Panc1 (cell line): ENCODE measurements around the gene SYNGR4. TPM values are rescaled to one million over a fixed set of nuclear protein-coding genes. Genes with fewer than 3 reads are reported as not detected.

Source experiments
- ATAC-seq: fragments of 200-7000 bp; cut with Tn5 transposase; 2 replicates; pipeline ENCODE4 v1.9.1; 2020; ENCODE audit warnings: mild to moderate bottlenecking, moderate library complexity
- BruUV-seq: library from RNA; stranded (reverse); fragments of 400-500 nt; replicated peaks from 2 replicates; lab custom pipeline; 2021; lab: Mats Ljungman, UMichigan
- CTCF ChIA-PET: fragments of 300-600 bp; sonication (Branson Sonifier 250); formaldehyde crosslinking; loops from one replicate; lab custom pipeline; 2022; ENCODE audit warnings: antibody characterized with exemption; lab: Charles Lee
- POLR2A ChIA-PET: fragments of 300-600 bp; sonication (Branson Sonifier 250); formaldehyde crosslinking; loops from one replicate; lab custom pipeline; 2022; ENCODE audit warnings: antibody characterized with exemption; lab: Charles Lee
- DNase-seq: peaks from one replicate; pipeline ENCODE4 v3.0.0-alpha.2; 2010; ENCODE audit warnings: low read depth, low spot score
- H3K27ac ChIP-seq: 2 replicates; pipeline ENCODE4 v1.5.1; 2011; ENCODE audit warnings: mild to moderate bottlenecking, low read length, inconsistent platforms
- H3K27me3 ChIP-seq: fragments of 200-500 bp; sonication (Bioruptor generic); 2 replicates; pipeline ENCODE4 v1.6.0; 2014; ENCODE audit warnings: low read length, inconsistent platforms; ENCODE audit not compliant: control insufficient read depth, insufficient read depth
- H3K36me3 ChIP-seq: fragments of 200-500 bp; sonication (Bioruptor generic); 2 replicates; pipeline ENCODE4 v1.5.1; 2014; ENCODE audit warnings: inconsistent platforms, mild to moderate bottlenecking, low read length, moderate library complexity; ENCODE audit not compliant: control insufficient read depth, insufficient read depth
- H3K4me1 ChIP-seq: 2 replicates; pipeline ENCODE4 v1.5.1; 2011; ENCODE audit warnings: inconsistent platforms, mild to moderate bottlenecking, low read length, moderate library complexity; ENCODE audit not compliant: control insufficient read depth, insufficient read depth
- H3K4me3 ChIP-seq, 2 experiments: 2 replicates each; pipeline ENCODE4 v1.5.1; 2011 to 2012; ENCODE audit warnings: low read depth in 2 of 2, low read length in 2 of 2, mild to moderate bottlenecking in 2 of 2, inconsistent platforms in 1 of 2, moderate library complexity in 1 of 2
- H3K9me3 ChIP-seq: fragments of 200-500 bp; sonication (Bioruptor generic); 2 replicates; pipeline ENCODE4 v1.5.1; 2014; ENCODE audit warnings: low read depth, mild to moderate bottlenecking, inconsistent platforms, low read length, moderate library complexity; ENCODE audit not compliant: control insufficient read depth, insufficient read depth
- CTCF ChIP-seq: fragments of 450-650 bp; IDR thresholded peaks from 2 replicates; pipeline ENCODE4 v1.5.1; 2017; ENCODE audit warnings: mild to moderate bottlenecking
- POLR2AphosphoS5 ChIP-seq: IDR thresholded peaks from 2 replicates; pipeline ENCODE4 v1.6.1; 2012; ENCODE audit warnings: mild to moderate bottlenecking, low read depth, low read length, moderate library complexity
- REST ChIP-seq, 2 experiments: IDR thresholded peaks; 2 replicates each; pipeline ENCODE4 v1.6.1; 2011 to 2012; ENCODE audit warnings: low read depth in 2 of 2, control low read depth in 1 of 2, low read length in 1 of 2, mild to moderate bottlenecking in 1 of 2, moderate library complexity in 1 of 2; ENCODE audit not compliant: insufficient read depth in 1 of 2
- SIN3A ChIP-seq: IDR thresholded peaks from 2 replicates; pipeline ENCODE4 v1.6.1; 2012; ENCODE audit warnings: low read depth, mild to moderate bottlenecking, low read length, moderate library complexity, borderline replicate concordance; ENCODE audit not compliant: insufficient read depth
- TCF7L2 ChIP-seq: IDR thresholded peaks from 2 replicates; pipeline ENCODE4 v1.6.1; 2011; ENCODE audit warnings: mild to moderate bottlenecking, low read depth, low read length, inconsistent platforms
- in situ Hi-C: cut with HindIII; loops from 2 replicates; pipeline ENCODE4 v1.10.0; 2016; ENCODE audit warnings: low sequenced_read_pairs, low pct_unique_long_range_greater_than_20kb
- intact Hi-C: fragments of 100-400 bp; cut with micrococcal nuclease; formaldehyde crosslinking; loops from one replicate; pipeline ENCODE4 v1.10.0; 2022; ENCODE audit not compliant: unreplicated experiment
- total RNA-seq: library from RNA; stranded (reverse); gene quantifications from one replicate; pipeline ENCODE4 v1.2.1, GENCODE V29; 2021; ENCODE audit not compliant: unreplicated experiment

SYNGR4 gene
- total RNA-seq, 1 experiment from 2014 or later = 0.39 TPM

- Histone ChIP-seq H3K4me3 (no peak overlapping the region), H3K27me3 (no peaks in the 10 kb centered on the region), H3K9me3 (no peaks in the 10 kb centered on the region), H3K4me1 (no peaks in the 10 kb centered on the region), H3K27ac (no peak overlapping the region), H3K36me3 (no peaks in the 10 kb centered on the region)
- ChIA-PET CTCF (no interaction called here), POLR2A (no interaction called here)
- DNase-seq (no peak), ATAC-seq (no peak)
- TF ChIP-seq REST (IDR thresholded peaks at IDR 0.05; ENCODE audit: insufficient read depth in 1 of 2, low read depth in 2 of 2, low read length in 1 of 2) = no peak
- TF ChIP-seq CTCF = no peak
- TF ChIP-seq SIN3A = no peak
- TF ChIP-seq TCF7L2 = no peak
- no peak for TF ChIP-seq POLR2AphosphoS5
- no TSS peak for BruUV-seq
- in situ Hi-C loops = no loop called here
- intact Hi-C loops = no loop called here
Measured at GRCh38 chr19:48346191-48346590, 18.0 kb upstream of the SYNGR4 start.

DNA sequence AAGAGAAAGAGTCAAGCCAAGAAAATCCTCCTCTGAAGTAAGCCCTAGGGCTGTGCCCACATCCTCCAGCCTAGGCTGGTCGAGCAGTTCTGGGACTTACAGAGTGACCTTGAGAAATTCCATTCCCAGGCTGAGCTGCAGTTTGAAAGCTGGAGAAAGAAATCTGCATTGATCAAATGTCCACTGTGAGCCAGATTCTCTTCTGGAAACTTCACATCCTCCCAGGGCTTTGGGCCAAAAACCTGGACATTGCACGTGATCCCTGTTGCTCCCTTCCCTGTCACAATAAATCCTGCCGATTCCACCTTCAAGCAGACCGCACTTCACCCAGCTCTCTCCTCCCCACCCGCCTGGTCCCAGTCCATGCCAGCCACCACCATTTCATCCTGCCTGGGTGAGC lies 16.1 kb upstream of the SYNGR4 start:
- H3K9me3 ChIP-seq = no peaks in the 10 kb centered on the region
- ATAC-seq (no peak), DNase-seq (no peak)
- POLR2A ChIA-PET = interaction anchor here (0.6 kb wide), 1 partner anchor 15 kb away, joined by 3 read pairs; no protein-coding TSS in a partner anchor
- no TSS peak for BruUV-seq
- no peak overlapping the region for H3K27ac ChIP-seq
- in situ Hi-C loops (no loop called here), intact Hi-C loops (no loop called here)
- H3K4me1 ChIP-seq = no peaks in the 10 kb centered on the region
- no peak for TF ChIP-seq POLR2AphosphoS5
- TF ChIP-seq CTCF = no peak
- no peak for TF ChIP-seq REST (IDR thresholded peaks at IDR 0.05; ENCODE audit: insufficient read depth in 1 of 2, low read depth in 2 of 2, low read length in 1 of 2)
- TF ChIP-seq TCF7L2 = no peak
- TF ChIP-seq SIN3A = no peak
- CTCF ChIA-PET = interaction anchor here (0.6 kb wide), 1 partner anchor 63 kb away, joined by 5 read pairs; no protein-coding TSS in a partner anchor
- no peak overlapping the region for H3K4me3 ChIP-seq
- H3K27me3 ChIP-seq = no peaks in the 10 kb centered on the region
- H3K36me3 ChIP-seq = no peaks in the 10 kb centered on the region
